ENCODE results near the gene PACS2.

PACS2 gene

GRCh38 chr14:105427936-105428485, 113.5 kb downstream of the PACS2 start:
- Histone ChIP-seq H3K4me3 (ENCODE audit: control insufficient read depth in 1 of 7, extremely low read depth in 1 of 7, insufficient read depth in 4 of 7, low read depth in 2 of 7, low read length in 6 of 7) (no peak overlapping the region), H3K4me1 (ENCODE audit: control extremely low read depth in 1 of 4, control insufficient read depth in 4 of 4, insufficient read depth in 4 of 4, low read length in 3 of 4) (peaks cover 0 to 1% (median 0%) of the 10 kb centered on the region in 4 experiments), H3K36me3 (ENCODE audit: control insufficient read depth in 4 of 4, insufficient read depth in 4 of 4, low read length in 3 of 4) (peaks cover 0 to 65% (median 34%) of the 10 kb centered on the region in 4 experiments), H3K9me3 (ENCODE audit: control extremely low read depth in 1 of 5, control insufficient read depth in 4 of 5, insufficient read depth in 2 of 5, low read depth in 1 of 5, low read length in 4 of 5) (peaks cover 0 to 5% (median 0%) of the 10 kb centered on the region in 5 experiments), H3K27ac (ENCODE audit: insufficient read depth in 1 of 2, low read depth in 1 of 2, low read length in 2 of 2, poor library complexity in 1 of 2, severe bottlenecking in 2 of 2) (no peak overlapping the region), H3K27me3 (replicated peaks in 2 of 5; ENCODE audit: control insufficient read depth in 4 of 5, insufficient read depth in 5 of 5, low read length in 4 of 5) (no peaks in the 10 kb centered on the region)
- 94% methylated on average over 5 of the region's 9 CpGs for WGBS (ENCODE audit: insufficient coverage)
- DNase-seq: no peak
- POLR2A ChIA-PET: interaction anchor here (0.6 kb wide), 3 partner anchors 17 to 57 kb away, joined by 3 to 6 read pairs (median 3); no protein-coding TSS in a partner anchor
- CTCF ChIA-PET: interaction anchor here (0.7 to 1.4 kb wide), 5 partner anchors 10 to 62 kb away, joined by 3 to 4 read pairs (median 3); no protein-coding TSS in a partner anchor

- Histone ChIP-seq H3K36me3 (ENCODE audit: control insufficient read depth in 4 of 4, insufficient read depth in 4 of 4, low read length in 3 of 4) (peaks cover 0 to 61% (median 33%) of the 10 kb centered on the region in 4 experiments), H3K27me3 (replicated peaks in 2 of 5; ENCODE audit: control insufficient read depth in 4 of 5, insufficient read depth in 5 of 5, low read length in 4 of 5) (no peaks in the 10 kb centered on the region), H3K27ac (ENCODE audit: insufficient read depth in 1 of 2, low read depth in 1 of 2, low read length in 2 of 2, poor library complexity in 1 of 2, severe bottlenecking in 2 of 2) (no peak overlapping the region), H3K4me1 (ENCODE audit: control extremely low read depth in 1 of 4, control insufficient read depth in 4 of 4, insufficient read depth in 4 of 4, low read length in 3 of 4) (no peaks in the 10 kb centered on the region), H3K4me3 (ENCODE audit: control insufficient read depth in 1 of 7, extremely low read depth in 1 of 7, insufficient read depth in 4 of 7, low read depth in 2 of 7, low read length in 6 of 7) (no peak overlapping the region), H3K9me3 (ENCODE audit: control extremely low read depth in 1 of 5, control insufficient read depth in 4 of 5, insufficient read depth in 2 of 5, low read depth in 1 of 5, low read length in 4 of 5) (peaks cover 0 to 5% (median 0%) of the 10 kb centered on the region in 5 experiments)
- ChIA-PET CTCF (interaction anchor here (1.0 to 1.9 kb wide), 4 partner anchors 8 to 60 kb away, joined by 3 to 8 read pairs (median 4); no protein-coding TSS in a partner anchor), POLR2A (no interaction called here)
- WGBS (ENCODE audit: insufficient coverage): 100% methylated on average over 4 of the region's 6 CpGs
- no peak for DNase-seq
Measured at GRCh38 chr14:105430042-105430441, 115.5 kb downstream of the PACS2 start.

GRCh38 chr14:105430565-105430964, 116.0 kb downstream of the PACS2 start:
- no peak for DNase-seq
- Histone ChIP-seq H3K27ac (ENCODE audit: insufficient read depth in 1 of 2, low read depth in 1 of 2, low read length in 2 of 2, poor library complexity in 1 of 2, severe bottlenecking in 2 of 2) (no peak overlapping the region), H3K4me1 (ENCODE audit: control extremely low read depth in 1 of 4, control insufficient read depth in 4 of 4, insufficient read depth in 4 of 4, low read length in 3 of 4) (no peaks in the 10 kb centered on the region), H3K27me3 (replicated peaks in 2 of 5; ENCODE audit: control insufficient read depth in 4 of 5, insufficient read depth in 5 of 5, low read length in 4 of 5) (no peaks in the 10 kb centered on the region), H3K36me3 (ENCODE audit: control insufficient read depth in 4 of 4, insufficient read depth in 4 of 4, low read length in 3 of 4) (peaks cover 0 to 56% (median 33%) of the 10 kb centered on the region in 4 experiments), H3K4me3 (ENCODE audit: control insufficient read depth in 1 of 7, extremely low read depth in 1 of 7, insufficient read depth in 4 of 7, low read depth in 2 of 7, low read length in 6 of 7) (no peak overlapping the region), H3K9me3 (ENCODE audit: control extremely low read depth in 1 of 5, control insufficient read depth in 4 of 5, insufficient read depth in 2 of 5, low read depth in 1 of 5, low read length in 4 of 5) (peaks cover 0 to 7% (median 0%) of the 10 kb centered on the region in 5 experiments)
- ChIA-PET CTCF (interaction anchor here (1.3 to 1.9 kb wide), 3 partner anchors 27 to 59 kb away, joined by 4 to 8 read pairs (median 5); no protein-coding TSS in a partner anchor), POLR2A (no interaction called here)
- 80% methylated on average over 5 of the region's 9 CpGs for WGBS (ENCODE audit: insufficient coverage)

GRCh38 chr14:105431256-105431655, 116.7 kb downstream of the PACS2 start:
- no CpG with 5 or more reads among the region's 1 CpG for WGBS (ENCODE audit: insufficient coverage)
- no peaks in the 10 kb centered on the region for H3K27me3 ChIP-seq (replicated peaks in 2 of 5; ENCODE audit: control insufficient read depth in 4 of 5, insufficient read depth in 5 of 5, low read length in 4 of 5)
- peaks cover 0 to 50% (median 32%) of the 10 kb centered on the region in 4 experiments for H3K36me3 ChIP-seq (ENCODE audit: control insufficient read depth in 4 of 4, insufficient read depth in 4 of 4, low read length in 3 of 4)
- H3K9me3 ChIP-seq (ENCODE audit: control extremely low read depth in 1 of 5, control insufficient read depth in 4 of 5, insufficient read depth in 2 of 5, low read depth in 1 of 5, low read length in 4 of 5): peaks cover 0 to 7% (median 0%) of the 10 kb centered on the region in 5 experiments
- no peak overlapping the region for H3K4me3 ChIP-seq (ENCODE audit: control insufficient read depth in 1 of 7, extremely low read depth in 1 of 7, insufficient read depth in 4 of 7, low read depth in 2 of 7, low read length in 6 of 7)
- no peak for DNase-seq
- H3K27ac ChIP-seq (ENCODE audit: insufficient read depth in 1 of 2, low read depth in 1 of 2, low read length in 2 of 2, poor library complexity in 1 of 2, severe bottlenecking in 2 of 2): no peak overlapping the region
- H3K4me1 ChIP-seq (ENCODE audit: control extremely low read depth in 1 of 4, control insufficient read depth in 4 of 4, insufficient read depth in 4 of 4, low read length in 3 of 4): no peaks in the 10 kb centered on the region
- ChIA-PET CTCF (interaction anchor here (1.3 to 1.9 kb wide), 3 partner anchors 27 to 58 kb away, joined by 4 to 8 read pairs (median 5); no protein-coding TSS in a partner anchor), POLR2A (no interaction called here)

GRCh38 chr14:105432657-105433056, 118.1 kb downstream of the PACS2 start:
- no peaks in the 10 kb centered on the region for H3K4me1 ChIP-seq (ENCODE audit: control extremely low read depth in 1 of 4, control insufficient read depth in 4 of 4, insufficient read depth in 4 of 4, low read length in 3 of 4)
- DNase-seq: no peak
- ChIA-PET POLR2A (no interaction called here), CTCF (interaction anchor here (1.2 kb wide), 1 partner anchor 12 kb away, joined by 3 read pairs; no protein-coding TSS in a partner anchor)
- no peak overlapping the region for H3K4me3 ChIP-seq (ENCODE audit: control insufficient read depth in 1 of 7, extremely low read depth in 1 of 7, insufficient read depth in 4 of 7, low read depth in 2 of 7, low read length in 6 of 7)
- peaks cover 2 to 49% (median 27%) of the 10 kb centered on the region in 4 experiments for H3K36me3 ChIP-seq (ENCODE audit: control insufficient read depth in 4 of 4, insufficient read depth in 4 of 4, low read length in 3 of 4)
- H3K9me3 ChIP-seq (ENCODE audit: control extremely low read depth in 1 of 5, control insufficient read depth in 4 of 5, insufficient read depth in 2 of 5, low read depth in 1 of 5, low read length in 4 of 5): peaks cover 0 to 2% (median 0%) of the 10 kb centered on the region in 5 experiments
- no peaks in the 10 kb centered on the region for H3K27me3 ChIP-seq (replicated peaks in 2 of 5; ENCODE audit: control insufficient read depth in 4 of 5, insufficient read depth in 5 of 5, low read length in 4 of 5)
- 97% methylated on average over 10 of the region's 12 CpGs for WGBS (ENCODE audit: insufficient coverage)
- no peak overlapping the region for H3K27ac ChIP-seq (ENCODE audit: insufficient read depth in 1 of 2, low read depth in 1 of 2, low read length in 2 of 2, poor library complexity in 1 of 2, severe bottlenecking in 2 of 2)

- ChIA-PET CTCF (interaction anchor here (1.1 to 2.4 kb wide), 3 partner anchors 12 to 62 kb away, joined by 3 to 6 read pairs (median 5); no protein-coding TSS in a partner anchor), POLR2A (no interaction called here)
- peaks cover 2 to 52% (median 24%) of the 10 kb centered on the region in 4 experiments for H3K36me3 ChIP-seq (ENCODE audit: control insufficient read depth in 4 of 4, insufficient read depth in 4 of 4, low read length in 3 of 4)
Measured at GRCh38 chr14:105433161-105433605, 118.6 kb downstream of the PACS2 start.

GRCh38 chr14:105436402-105436801, 121.9 kb downstream of the PACS2 start:
- H3K4me1 ChIP-seq (ENCODE audit: control extremely low read depth in 1 of 4, control insufficient read depth in 4 of 4, insufficient read depth in 4 of 4, low read length in 3 of 4): no peaks in the 10 kb centered on the region
- 90% methylated on average over 11 of the region's 12 CpGs for WGBS (ENCODE audit: insufficient coverage)
- POLR2A ChIA-PET: no interaction called here
- H3K9me3 ChIP-seq (ENCODE audit: control extremely low read depth in 1 of 5, control insufficient read depth in 4 of 5, insufficient read depth in 2 of 5, low read depth in 1 of 5, low read length in 4 of 5): peaks cover 0 to 2% (median 0%) of the 10 kb centered on the region in 5 experiments
- DNase-seq: no peak
- no peak overlapping the region for H3K4me3 ChIP-seq (ENCODE audit: control insufficient read depth in 1 of 7, extremely low read depth in 1 of 7, insufficient read depth in 4 of 7, low read depth in 2 of 7, low read length in 6 of 7)
- H3K27ac ChIP-seq (ENCODE audit: insufficient read depth in 1 of 2, low read depth in 1 of 2, low read length in 2 of 2, poor library complexity in 1 of 2, severe bottlenecking in 2 of 2): no peak overlapping the region
- H3K27me3 ChIP-seq (replicated peaks in 2 of 5; ENCODE audit: control insufficient read depth in 4 of 5, insufficient read depth in 5 of 5, low read length in 4 of 5): no peaks in the 10 kb centered on the region
- H3K36me3 ChIP-seq (ENCODE audit: control insufficient read depth in 4 of 4, insufficient read depth in 4 of 4, low read length in 3 of 4): peaks cover 2 to 58% (median 26%) of the 10 kb centered on the region in 4 experiments
- CTCF ChIA-PET: interaction anchor here (1.1 to 3.7 kb wide), 6 partner anchors 9 to 50 kb away, joined by 3 to 11 read pairs (median 4); no protein-coding TSS in a partner anchor

More at GRCh38 chr14:105433161-105433605, 118.6 kb downstream of the PACS2 start:
- 93% methylated on average over 17 of the region's 17 CpGs for whole genome bisulfite sequencing (ENCODE audit: insufficient coverage)
- peaks cover 0 to 2% (median 0%) of the 10 kb centered on the region in 5 experiments for H3K9me3 ChIP-seq (ENCODE audit: control extremely low read depth in 1 of 5, control insufficient read depth in 4 of 5, insufficient read depth in 2 of 5, low read depth in 1 of 5, low read length in 4 of 5)
- no peaks in the 10 kb centered on the region for H3K4me1 ChIP-seq (ENCODE audit: control extremely low read depth in 1 of 4, control insufficient read depth in 4 of 4, insufficient read depth in 4 of 4, low read length in 3 of 4)
- no peak overlapping the region for H3K4me3 ChIP-seq (ENCODE audit: control insufficient read depth in 1 of 7, extremely low read depth in 1 of 7, insufficient read depth in 4 of 7, low read depth in 2 of 7, low read length in 6 of 7)
- DNase-seq: no peak
- H3K27me3 ChIP-seq (replicated peaks in 2 of 5; ENCODE audit: control insufficient read depth in 4 of 5, insufficient read depth in 5 of 5, low read length in 4 of 5): no peaks in the 10 kb centered on the region
- H3K27ac ChIP-seq (ENCODE audit: insufficient read depth in 1 of 2, low read depth in 1 of 2, low read length in 2 of 2, poor library complexity in 1 of 2, severe bottlenecking in 2 of 2): no peak overlapping the region

All from common myeloid progenitor, CD34-positive (primary cell).